ENCODE measurements around the gene ATXN7L3.
"Not testable (repeated sequence)": the region's sequence is repeated elsewhere in the genome, so short reads cannot be mapped to it uniquely, and the experiment has no call there.

DNA sequence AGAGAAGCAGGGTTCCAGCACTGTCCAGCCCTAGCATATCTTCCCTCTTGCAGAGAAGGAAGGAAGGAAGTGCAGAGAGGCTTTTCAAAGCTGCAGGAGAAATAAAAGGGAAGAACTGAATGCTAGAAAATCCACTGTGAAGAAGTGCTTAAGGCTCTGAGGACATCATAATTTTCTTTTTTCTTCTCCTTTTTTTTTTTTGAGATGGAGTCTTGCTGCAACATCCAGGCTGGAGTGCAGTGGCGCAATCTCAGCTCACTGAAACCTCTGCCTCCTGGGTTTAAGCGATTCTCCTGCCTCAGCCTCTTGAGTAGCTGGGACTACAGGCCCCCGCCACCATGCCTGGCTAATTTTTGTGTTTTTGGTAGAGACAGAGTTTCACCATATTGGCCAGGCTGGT lies 50.6 kb downstream of the ATXN7L3 start:
- TF ChIP-seq, protein P1, sequence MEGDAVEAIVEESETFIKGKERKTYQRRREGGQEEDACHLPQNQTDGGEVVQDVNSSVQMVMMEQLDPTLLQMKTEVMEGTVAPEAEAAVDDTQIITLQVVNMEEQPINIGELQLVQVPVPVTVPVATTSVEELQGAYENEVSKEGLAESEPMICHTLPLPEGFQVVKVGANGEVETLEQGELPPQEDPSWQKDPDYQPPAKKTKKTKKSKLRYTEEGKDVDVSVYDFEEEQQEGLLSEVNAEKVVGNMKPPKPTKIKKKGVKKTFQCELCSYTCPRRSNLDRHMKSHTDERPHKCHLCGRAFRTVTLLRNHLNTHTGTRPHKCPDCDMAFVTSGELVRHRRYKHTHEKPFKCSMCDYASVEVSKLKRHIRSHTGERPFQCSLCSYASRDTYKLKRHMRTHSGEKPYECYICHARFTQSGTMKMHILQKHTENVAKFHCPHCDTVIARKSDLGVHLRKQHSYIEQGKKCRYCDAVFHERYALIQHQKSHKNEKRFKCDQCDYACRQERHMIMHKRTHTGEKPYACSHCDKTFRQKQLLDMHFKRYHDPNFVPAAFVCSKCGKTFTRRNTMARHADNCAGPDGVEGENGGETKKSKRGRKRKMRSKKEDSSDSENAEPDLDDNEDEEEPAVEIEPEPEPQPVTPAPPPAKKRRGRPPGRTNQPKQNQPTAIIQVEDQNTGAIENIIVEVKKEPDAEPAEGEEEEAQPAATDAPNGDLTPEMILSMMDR (conservative IDR thresholded peaks at IDR 0.05): not testable (repeated sequence)
- TF ChIP-seq ZFX (IDR thresholded peaks at IDR 0.05): not testable (repeated sequence)

All from C4-2B (cell line).